IMR-90 (cell line): ENCODE data around the gene CAMTA1. TPM values are rescaled to one million over a fixed set of nuclear protein-coding genes. Genes with fewer than 3 reads are reported as not detected.

ENCODE experiments used
- ATAC-seq: fragments of 200-7000 bp; cut with Tn5 transposase; 2 replicates; pipeline ENCODE4 v1.9.1; 2020; ENCODE audit warnings: low read depth, mild to moderate bottlenecking, moderate library complexity
- BruUV-seq: library from RNA; stranded (reverse); fragments of 400-500 nt; replicated peaks from 2 replicates; lab custom pipeline; 2021; lab: Mats Ljungman, UMichigan
- CTCF ChIA-PET: fragments of 300-600 bp; formaldehyde crosslinking; extraction: SDS; loops from one replicate; lab custom pipeline; 2021; ENCODE audit warnings: antibody characterized with exemption; lab: Yijun Ruan, JAX
- POLR2A ChIA-PET: fragments of 300-600 bp; sonication (Branson Sonifier 250); formaldehyde crosslinking; loops from one replicate; lab custom pipeline; 2022; ENCODE audit warnings: antibody characterized with exemption; ENCODE audit not compliant: unreplicated experiment; lab: Charles Lee
- DNase-seq: peaks from one replicate; pipeline ENCODE4 v3.0.0; 2013
- H2AFZ ChIP-seq: replicated peaks from 2 replicates; pipeline ENCODE3; 2013; ENCODE audit warnings: low read length, mild to moderate bottlenecking; ENCODE audit not compliant: poor library complexity
- H2AK5ac ChIP-seq: 2 replicates; pipeline ENCODE4 v1.6.1; 2013; ENCODE audit warnings: low read depth, low read length, inconsistent platforms
- H2AK9ac ChIP-seq: replicated peaks from 2 replicates; pipeline ENCODE3; 2013; ENCODE audit warnings: mild to moderate bottlenecking, low read depth, low read length, moderate library complexity; ENCODE audit not compliant: poor library complexity
- H2BK120ac ChIP-seq: 2 replicates; pipeline ENCODE4 v1.6.1; 2013; ENCODE audit warnings: low read depth, low read length, inconsistent platforms
- H2BK15ac ChIP-seq: 3 replicates; pipeline ENCODE4 v1.6.1; 2013; ENCODE audit warnings: low read depth, low read length, inconsistent platforms
- H2BK20ac ChIP-seq: 2 replicates; pipeline ENCODE4 v1.6.1; 2013; ENCODE audit warnings: low read depth, mild to moderate bottlenecking, inconsistent platforms, low read length, moderate library complexity
- H2BK5ac ChIP-seq: 2 replicates; pipeline ENCODE4 v1.6.1; 2013; ENCODE audit warnings: mild to moderate bottlenecking, low read depth, low read length, inconsistent platforms; ENCODE audit not compliant: poor library complexity, severe bottlenecking
- H3K14ac ChIP-seq: replicated peaks from 2 replicates; pipeline ENCODE4 v1.6.1; 2013; ENCODE audit warnings: low read depth, low read length, inconsistent platforms
- H3K18ac ChIP-seq: 2 replicates; pipeline ENCODE4 v1.6.1; 2013; ENCODE audit warnings: low read depth, low read length, control low read depth
- H3K23ac ChIP-seq: 2 replicates; pipeline ENCODE4 v1.6.1; 2013; ENCODE audit warnings: low read depth, low read length, inconsistent platforms
- H3K27ac ChIP-seq: 2 replicates; pipeline ENCODE4 v1.5.1; 2013; ENCODE audit warnings: mild to moderate bottlenecking, control low read depth, low read length; ENCODE audit not compliant: insufficient read depth
- H3K27me3 ChIP-seq: 2 replicates; pipeline ENCODE4 v1.6.1; 2013; ENCODE audit warnings: low read length; ENCODE audit not compliant: control insufficient read depth, insufficient read depth
- H3K36me3 ChIP-seq: 2 replicates; pipeline ENCODE4 v1.6.1; 2013; ENCODE audit warnings: low read length, mixed read lengths; ENCODE audit not compliant: control insufficient read depth, insufficient read depth
- H3K4ac ChIP-seq: 2 replicates; pipeline ENCODE4 v1.6.1; 2013; ENCODE audit warnings: low read depth, low read length, inconsistent platforms
- H3K4me1 ChIP-seq: 2 replicates; pipeline ENCODE4 v1.6.1; 2013; ENCODE audit warnings: low read length, mixed read lengths; ENCODE audit not compliant: control insufficient read depth, insufficient read depth
- H3K4me2 ChIP-seq: 2 replicates; pipeline ENCODE4 v1.6.1; 2013; ENCODE audit warnings: low read depth, mild to moderate bottlenecking, control low read depth, low read length, moderate library complexity
- H3K4me3 ChIP-seq: 2 replicates; pipeline ENCODE4 v1.5.1; 2013; ENCODE audit warnings: low read depth, mild to moderate bottlenecking, control low read depth, low read length, moderate library complexity; ENCODE audit not compliant: insufficient read depth
- H3K56ac ChIP-seq: 2 replicates; pipeline ENCODE4 v1.6.1; 2013; ENCODE audit warnings: low read length, inconsistent platforms; ENCODE audit not compliant: insufficient read depth; ENCODE audit errors: extremely low read depth
- H3K79me1 ChIP-seq, 2 experiments: 2 replicates each; pipeline ENCODE4 v1.6.1; 2013; ENCODE audit warnings: low read length in 2 of 2, inconsistent platforms in 1 of 2, low read depth in 1 of 2
- H3K9ac ChIP-seq: 2 replicates; pipeline ENCODE4 v1.6.1; 2013; ENCODE audit warnings: low read depth, low read length, control low read depth
- H3K9me1 ChIP-seq: 2 replicates; pipeline ENCODE4 v1.6.1; 2013; ENCODE audit warnings: low read length, inconsistent platforms; ENCODE audit not compliant: insufficient read depth
- H3K9me3 ChIP-seq: 2 replicates; pipeline ENCODE4 v1.6.1; 2013; ENCODE audit warnings: low read length; ENCODE audit not compliant: control insufficient read depth, insufficient read depth
- H4K20me1 ChIP-seq: 2 replicates; pipeline ENCODE4 v1.6.1; 2013; ENCODE audit warnings: low read length, inconsistent platforms; ENCODE audit not compliant: insufficient read depth
- H4K5ac ChIP-seq: 2 replicates; pipeline ENCODE4 v1.6.1; 2013; ENCODE audit warnings: mild to moderate bottlenecking, low read depth, low read length, control low read depth
- H4K8ac ChIP-seq, 2 experiments: 2 replicates each; pipeline ENCODE4 v1.6.1; 2013; ENCODE audit warnings: low read depth in 2 of 2, low read length in 2 of 2, control low read depth in 1 of 2, inconsistent platforms in 1 of 2
- H4K91ac ChIP-seq: 2 replicates; pipeline ENCODE4 v1.6.1; 2013; ENCODE audit warnings: low read depth, low read length, inconsistent platforms; ENCODE audit not compliant: insufficient read depth
- CEBPB ChIP-seq: IDR thresholded peaks from 2 replicates; pipeline ENCODE4 v1.6.1; 2012; ENCODE audit warnings: low read depth, low read length, improper control_type of control experiment
- CHD1 ChIP-seq: IDR thresholded peaks from 2 replicates; pipeline ENCODE4 v1.6.1; 2012; ENCODE audit warnings: low read depth, low read length, improper control_type of control experiment
- CTCF ChIP-seq: conservative IDR thresholded peaks from 2 replicates; pipeline ENCODE4 v1.5.1; 2012; ENCODE audit warnings: mild to moderate bottlenecking, low read depth, low read length, improper control_type of control experiment
- ELK1 ChIP-seq: fragments of 150-350 bp; IDR thresholded peaks from 2 replicates; pipeline ENCODE4 v1.6.1; 2016; ENCODE audit warnings: low read depth, mild to moderate bottlenecking, low read length, moderate library complexity, borderline replicate concordance
- FOS ChIP-seq: fragments of 150-350 bp; IDR thresholded peaks from 2 replicates; pipeline ENCODE4 v1.6.1; 2016; ENCODE audit warnings: low read depth, low read length
- MXI1 ChIP-seq: IDR thresholded peaks from 2 replicates; pipeline ENCODE4 v1.6.1; 2012; ENCODE audit warnings: low read depth, mild to moderate bottlenecking, low read length, moderate library complexity, borderline replicate concordance
- RCOR1 ChIP-seq: IDR thresholded peaks from 2 replicates; pipeline ENCODE4 v1.6.1; 2012; ENCODE audit warnings: mild to moderate bottlenecking, low read length, improper control_type of control experiment; ENCODE audit not compliant: insufficient replicate concordance
- SMC3 ChIP-seq: fragments of 150-350 bp; IDR thresholded peaks from 2 replicates; pipeline ENCODE4 v1.6.1; 2016; ENCODE audit warnings: low read depth, mild to moderate bottlenecking, antibody characterized with exemption, low read length, moderate library complexity
- USF2 ChIP-seq: fragments of 150-350 bp; IDR thresholded peaks from 2 replicates; pipeline ENCODE4 v1.6.1; 2017; ENCODE audit warnings: mild to moderate bottlenecking, antibody characterized with exemption, low read length, low read depth
- WGBS, 2 experiments: methylation state at CpG; one replicate each; pipeline versions ENCODE4 v1.1.5 to v1.1.7; 2013; ENCODE audit warnings: missing lambda C conversion rate in 2 of 2; ENCODE audit not compliant: insufficient read length in 1 of 2; ENCODE audit errors: extremely low coverage in 2 of 2; 5-methylcytosine and 5-hydroxymethylcytosine counted together
- dilution Hi-C: fragments of 300-500 bp; cut with HindIII; formaldehyde crosslinking; loops from one replicate; pipeline ENCODE4 v1.14.3; 2018; ENCODE audit warnings: low sequenced_read_pairs; ENCODE audit not compliant: unreplicated experiment
- in situ Hi-C: fragments of 300-500 bp; cut with MboI; formaldehyde crosslinking; loops from 3 replicates; pipeline ENCODE4 v1.14.3; 2019; ENCODE audit warnings: low sequenced_read_pairs, inconsistent platforms, mixed read lengths
- intact Hi-C: fragments of 100-400 bp; cut with micrococcal nuclease; formaldehyde crosslinking; loops from 2 replicates; pipeline ENCODE4 v1.10.0; 2022
- polyA plus RNA-seq, 3 experiments: library from polyadenylated mRNA; depleted of rRNA; stranded (reverse); fragments of >200 nt; gene quantifications; 2 replicates each; pipeline ENCODE4 v1.2.3, GENCODE V29; 2012; ENCODE audit warnings: low replicate concordance in 1 of 3
- total RNA-seq: library from RNA; depleted of rRNA; stranded (reverse); fragments of >200 nt; gene quantifications from 2 replicates; pipeline ENCODE4 v1.2.3, GENCODE V29; 2012

The CAMTA1 gene
- total and polyA plus RNA-seq, 2 of the 4 experiments (the other 2 are of a cell fraction): 35.5 to 74.3 TPM

GRCh38 chr1:7233646-7234470 is 448.6 kb downstream of the CAMTA1 start (continued):
- TF ChIP-seq USF2: no peak

GRCh38 chr1:7234471-7234755 is 449.2 kb downstream of the CAMTA1 start:
- Histone ChIP-seq H2AK5ac (no peak overlapping the region), H2AK9ac (no peak overlapping the region), H2BK20ac (no peak overlapping the region), H3K23ac (no peak overlapping the region), H4K91ac (no peak overlapping the region), H3K9ac (no peak overlapping the region), H3K4ac (no peak overlapping the region), H3K79me1 (no peaks in the 10 kb centered on the region), H2BK120ac (no peak overlapping the region), H3K27ac (no peak overlapping the region), H4K8ac (no peak overlapping the region), H3K4me3 (no peak overlapping the region), H3K36me3 (no peaks in the 10 kb centered on the region), H3K27me3 (no peaks in the 10 kb centered on the region), H3K4me1 (peaks cover 3% of the 10 kb centered on the region), H4K20me1 (no peaks in the 10 kb centered on the region), H2AFZ (no peak overlapping the region), H3K9me3 (no peaks in the 10 kb centered on the region), H3K14ac (no peak overlapping the region), H3K9me1 (no peaks in the 10 kb centered on the region), H3K56ac (no peak overlapping the region), H3K4me2 (no peak overlapping the region), H2BK15ac (no peak overlapping the region), H3K18ac (no peak overlapping the region), H4K5ac (no peak overlapping the region), H2BK5ac (no peak overlapping the region)
- WGBS, 2 experiments: 91% methylated on average over 8 of the region's 9 CpGs; no CpG with 5 or more reads in 1 of the 2 experiments
- no TSS peak for BruUV-seq
- ATAC-seq: no peak
- dilution Hi-C loops (no loop called here), intact Hi-C loops (no loop called here), in situ Hi-C loops (no loop called here)
- ChIA-PET CTCF (interaction anchor here (0.6 kb wide), 1 partner anchor 69 kb away, joined by 3 read pairs; no protein-coding TSS in a partner anchor), POLR2A (no interaction called here)
- no peak for DNase-seq
- no peak for TF ChIP-seq USF2
- TF ChIP-seq CHD1: no peak
- TF ChIP-seq ELK1: no peak
- no peak for TF ChIP-seq MXI1
- TF ChIP-seq SMC3: no peak
- TF ChIP-seq CTCF: no peak
- no peak for TF ChIP-seq RCOR1
- no peak for TF ChIP-seq CEBPB
- no peak for TF ChIP-seq FOS
